ENCODE data around the gene LY6G5B.

Gene LY6G5B

DNA sequence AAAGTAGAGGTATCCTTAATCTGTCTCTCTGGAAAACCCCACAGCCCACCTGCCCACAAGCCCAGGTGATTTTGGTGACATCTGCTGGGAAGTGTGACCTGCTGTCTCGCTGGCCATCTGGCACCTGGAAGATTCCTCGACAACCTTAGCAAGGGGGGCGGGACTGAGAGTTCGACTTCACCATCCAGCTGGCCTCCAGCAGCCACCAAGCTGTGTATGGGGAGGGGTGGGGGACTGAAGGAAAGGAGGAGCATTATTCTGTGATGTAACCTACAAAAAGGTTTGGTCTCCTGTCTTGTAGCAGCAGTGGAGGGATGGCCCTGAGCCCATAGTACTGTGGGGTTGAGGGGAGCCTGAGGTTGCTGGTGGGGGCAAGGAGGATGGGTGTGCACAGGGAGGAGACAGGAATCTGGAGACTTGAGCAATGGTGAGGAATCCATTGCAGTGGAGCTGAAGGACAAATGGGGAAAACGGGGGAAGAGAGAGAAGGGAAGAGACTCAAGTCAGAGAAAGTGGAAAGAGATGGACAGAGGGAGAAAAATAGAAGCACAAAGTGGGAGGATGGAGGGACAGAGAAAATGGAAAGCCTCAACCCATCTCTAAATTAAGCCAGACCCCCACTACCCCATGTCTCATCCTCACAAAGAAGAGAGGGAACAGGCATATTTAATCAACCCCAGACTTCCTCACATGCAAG is 40.9 kb downstream of the LY6G5B start:
- H3K27ac ChIP-seq: no peak overlapping the region
- TF ChIP-seq ZFX (IDR thresholded peaks at IDR 0.05): no peak
- TF ChIP-seq, protein P1, sequence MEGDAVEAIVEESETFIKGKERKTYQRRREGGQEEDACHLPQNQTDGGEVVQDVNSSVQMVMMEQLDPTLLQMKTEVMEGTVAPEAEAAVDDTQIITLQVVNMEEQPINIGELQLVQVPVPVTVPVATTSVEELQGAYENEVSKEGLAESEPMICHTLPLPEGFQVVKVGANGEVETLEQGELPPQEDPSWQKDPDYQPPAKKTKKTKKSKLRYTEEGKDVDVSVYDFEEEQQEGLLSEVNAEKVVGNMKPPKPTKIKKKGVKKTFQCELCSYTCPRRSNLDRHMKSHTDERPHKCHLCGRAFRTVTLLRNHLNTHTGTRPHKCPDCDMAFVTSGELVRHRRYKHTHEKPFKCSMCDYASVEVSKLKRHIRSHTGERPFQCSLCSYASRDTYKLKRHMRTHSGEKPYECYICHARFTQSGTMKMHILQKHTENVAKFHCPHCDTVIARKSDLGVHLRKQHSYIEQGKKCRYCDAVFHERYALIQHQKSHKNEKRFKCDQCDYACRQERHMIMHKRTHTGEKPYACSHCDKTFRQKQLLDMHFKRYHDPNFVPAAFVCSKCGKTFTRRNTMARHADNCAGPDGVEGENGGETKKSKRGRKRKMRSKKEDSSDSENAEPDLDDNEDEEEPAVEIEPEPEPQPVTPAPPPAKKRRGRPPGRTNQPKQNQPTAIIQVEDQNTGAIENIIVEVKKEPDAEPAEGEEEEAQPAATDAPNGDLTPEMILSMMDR (conservative IDR thresholded peaks at IDR 0.05): no peak

DNA sequence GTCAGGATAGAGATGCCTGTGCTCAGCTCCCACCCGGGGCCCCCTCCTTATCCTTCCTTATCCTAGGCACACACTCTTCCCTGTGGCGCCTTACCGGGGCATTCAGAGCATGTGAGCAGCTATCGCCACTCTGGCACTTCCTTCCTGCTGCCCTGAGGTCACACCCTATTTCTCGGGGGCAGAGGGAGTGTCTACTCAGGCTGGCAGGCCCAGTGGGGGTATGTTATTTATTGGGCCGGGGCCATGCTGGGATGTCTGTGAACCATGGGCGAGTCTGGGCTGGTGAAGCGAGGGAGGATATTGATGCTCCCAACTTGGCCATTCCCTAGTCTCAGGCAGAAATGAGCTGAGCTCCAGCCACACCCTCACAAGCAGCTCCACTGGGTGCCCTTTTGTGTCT is 41.5 kb downstream of the LY6G5B start:
- no peak for TF ChIP-seq ZFX (IDR thresholded peaks at IDR 0.05)
- TF ChIP-seq, protein P1 (conservative IDR thresholded peaks at IDR 0.05): no peak
- no peak overlapping the region for H3K27ac ChIP-seq

DNA sequence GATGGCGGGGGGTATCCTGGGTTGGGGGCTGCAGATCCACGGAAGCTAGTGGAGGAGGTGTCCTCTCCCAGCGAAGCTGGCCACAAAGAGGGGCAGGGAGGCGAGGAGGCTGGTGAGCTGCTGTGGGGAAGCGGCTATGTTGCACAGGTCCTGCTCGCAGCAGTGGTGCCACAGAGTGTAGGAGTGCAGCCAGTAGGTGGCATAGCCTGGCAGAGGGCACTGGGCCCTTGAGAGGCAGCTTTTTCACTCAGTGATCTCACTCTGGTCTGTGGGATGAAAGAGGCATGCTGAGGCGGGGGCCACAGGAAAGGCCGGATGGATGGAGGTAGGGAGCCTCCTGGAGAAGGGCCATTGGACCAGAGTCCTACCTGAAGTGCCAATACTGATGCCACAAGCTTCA is 42.5 kb downstream of the LY6G5B start:
- TF ChIP-seq, protein P1 (conservative IDR thresholded peaks at IDR 0.05): no peak; the same call in 1 of the 2 replicates
- TF ChIP-seq ZFX (IDR thresholded peaks at IDR 0.05): no peak
- H3K27ac ChIP-seq: no peak overlapping the region

DNA sequence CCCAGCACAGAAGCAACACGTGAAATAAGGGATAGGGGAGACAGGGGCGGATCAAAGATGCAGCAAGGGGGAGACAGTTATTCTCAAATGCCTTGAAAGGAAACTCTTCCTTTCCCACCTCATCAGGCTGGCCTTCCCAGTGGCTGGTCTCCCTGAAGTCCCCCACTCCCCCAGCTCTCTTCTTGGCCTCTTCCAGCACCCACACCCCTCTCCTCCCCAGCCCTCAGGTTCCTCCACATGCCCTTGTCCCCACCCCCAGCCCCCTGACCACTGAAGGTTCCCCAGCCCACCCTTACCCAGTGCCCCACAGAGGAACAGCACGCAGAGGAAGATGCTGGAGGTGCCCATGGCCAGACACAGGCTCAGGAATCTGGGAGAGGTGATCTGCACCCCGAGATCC is 43.7 kb downstream of the LY6G5B start:
- H3K27ac ChIP-seq: no peak overlapping the region
- TF ChIP-seq, protein P1 (conservative IDR thresholded peaks at IDR 0.05): no peak
- no peak for TF ChIP-seq ZFX (IDR thresholded peaks at IDR 0.05)

DNA sequence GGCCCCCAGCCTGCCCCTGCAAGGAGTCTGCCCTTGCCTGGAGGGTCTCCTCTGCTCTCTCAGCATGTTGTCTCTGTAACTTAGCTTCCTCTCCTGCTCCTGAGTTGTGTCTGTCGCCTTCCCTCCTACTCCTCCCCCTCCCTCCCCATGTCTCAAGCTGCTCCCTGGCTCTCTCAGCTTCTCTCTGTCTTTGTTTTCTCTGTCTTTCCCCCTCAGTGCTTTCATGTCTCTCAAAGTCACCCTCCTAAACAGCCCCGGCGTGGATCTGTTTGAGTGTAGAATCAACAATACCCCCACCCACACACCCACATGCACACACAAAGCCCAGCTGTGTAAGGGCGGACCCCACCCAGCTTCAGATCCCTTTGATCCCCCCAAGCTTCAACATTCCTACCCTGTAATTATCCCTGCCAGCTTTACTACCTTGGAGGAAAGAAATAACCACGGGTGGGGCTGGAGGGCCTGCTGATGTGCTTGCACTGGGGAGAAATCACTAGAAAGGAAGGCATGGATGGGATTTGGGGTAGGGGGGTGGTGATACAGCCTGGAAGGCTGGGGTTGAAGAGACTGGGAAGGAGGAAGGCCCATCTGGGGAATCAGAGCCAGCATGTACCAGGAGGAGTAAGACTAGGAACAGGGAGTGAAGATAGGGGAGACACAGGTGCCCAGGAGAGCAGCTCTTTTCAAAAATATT is 44.4 kb downstream of the LY6G5B start:
- no peak overlapping the region for H3K27ac ChIP-seq

DNA sequence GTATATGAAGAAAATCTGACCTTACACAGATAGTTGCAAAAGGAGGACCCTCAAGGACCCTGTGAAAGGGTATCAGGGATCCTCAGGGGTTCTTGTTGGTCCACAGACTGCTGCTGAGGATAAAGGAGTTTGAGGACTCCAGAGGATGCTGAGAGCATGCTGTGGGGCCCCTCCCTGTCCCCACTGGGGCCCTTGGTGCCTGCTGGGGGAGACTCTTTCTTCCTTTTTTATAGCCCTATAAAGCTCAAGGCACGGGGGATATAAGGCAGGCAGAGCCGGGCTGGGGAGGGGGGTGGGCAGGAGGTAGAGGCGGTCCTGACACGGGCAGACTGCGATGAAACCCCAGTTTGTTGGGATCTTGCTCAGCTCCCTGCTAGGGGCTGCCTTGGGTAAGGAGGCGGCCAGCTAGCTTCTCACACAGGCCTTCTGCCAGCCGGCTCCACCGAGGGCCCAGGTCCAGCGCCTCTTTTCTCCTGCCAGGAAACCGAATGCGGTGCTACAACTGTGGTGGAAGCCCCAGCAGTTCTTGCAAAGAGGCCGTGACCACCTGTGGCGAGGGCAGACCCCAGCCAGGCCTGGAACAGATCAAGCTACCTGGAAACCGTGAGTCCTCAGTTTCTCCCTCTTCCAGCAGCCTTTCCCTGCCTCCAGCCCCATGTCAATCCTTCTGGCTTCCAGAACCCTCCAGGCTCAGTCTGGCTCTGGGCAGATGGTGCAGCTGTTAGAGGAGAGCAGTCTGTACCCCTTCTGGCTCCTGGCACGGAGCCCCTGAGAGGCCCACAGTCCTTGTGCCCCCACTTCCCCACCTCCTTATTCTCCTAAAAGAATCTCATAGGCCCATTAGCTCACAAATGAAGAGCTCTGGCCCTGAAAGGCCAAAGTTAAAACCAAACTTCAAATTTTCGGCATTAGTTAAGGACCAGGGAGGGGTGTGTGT is 45.5 kb downstream of the LY6G5B start, which contains the start of gene LY6G6D:
Gene LY6G6D (plus strand): TSS at position 327 of the 937 bp plus-strand sequence. CDS start 8 bp downstream, at position 335.
- no peak within 1 kb of the TSS for H3K27ac ChIP-seq
- TF ChIP-seq, protein P1 (conservative IDR thresholded peaks at IDR 0.05): no peak
- TF ChIP-seq ZFX (IDR thresholded peaks at IDR 0.05): no peak

More for the DNA sequence above, 44.4 kb downstream of the LY6G5B start:
- TF ChIP-seq, protein P1 (conservative IDR thresholded peaks at IDR 0.05): no peak
- no peak for TF ChIP-seq ZFX (IDR thresholded peaks at IDR 0.05)
